ENCODE data around the gene RPS6KB1.

- TF ChIP-seq, protein P1, sequence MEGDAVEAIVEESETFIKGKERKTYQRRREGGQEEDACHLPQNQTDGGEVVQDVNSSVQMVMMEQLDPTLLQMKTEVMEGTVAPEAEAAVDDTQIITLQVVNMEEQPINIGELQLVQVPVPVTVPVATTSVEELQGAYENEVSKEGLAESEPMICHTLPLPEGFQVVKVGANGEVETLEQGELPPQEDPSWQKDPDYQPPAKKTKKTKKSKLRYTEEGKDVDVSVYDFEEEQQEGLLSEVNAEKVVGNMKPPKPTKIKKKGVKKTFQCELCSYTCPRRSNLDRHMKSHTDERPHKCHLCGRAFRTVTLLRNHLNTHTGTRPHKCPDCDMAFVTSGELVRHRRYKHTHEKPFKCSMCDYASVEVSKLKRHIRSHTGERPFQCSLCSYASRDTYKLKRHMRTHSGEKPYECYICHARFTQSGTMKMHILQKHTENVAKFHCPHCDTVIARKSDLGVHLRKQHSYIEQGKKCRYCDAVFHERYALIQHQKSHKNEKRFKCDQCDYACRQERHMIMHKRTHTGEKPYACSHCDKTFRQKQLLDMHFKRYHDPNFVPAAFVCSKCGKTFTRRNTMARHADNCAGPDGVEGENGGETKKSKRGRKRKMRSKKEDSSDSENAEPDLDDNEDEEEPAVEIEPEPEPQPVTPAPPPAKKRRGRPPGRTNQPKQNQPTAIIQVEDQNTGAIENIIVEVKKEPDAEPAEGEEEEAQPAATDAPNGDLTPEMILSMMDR (IDR thresholded peaks at IDR 0.05; ENCODE audit: insufficient read depth, low read length, poor library complexity, severe bottlenecking): no peak
- TF ChIP-seq EZH2phosphoT487 (conservative IDR thresholded peaks at IDR 0.05; ENCODE audit: low read length): no peak
These were observed 44.6 kb upstream of the RPS6KB1 start for GRCh38 chr17:59848385-59848668.
